ENCODE measurements around the gene MCM5.
"Not testable (repeated sequence)": the region's sequence is repeated elsewhere in the genome, so short reads cannot be mapped to it uniquely, and the experiment has no call there.

Gene MCM5

GRCh38 chr22:35436421-35436820, 36.5 kb downstream of the MCM5 start:
- no peaks in the 10 kb centered on the region for H3K27me3 ChIP-seq (replicated peaks; ENCODE audit: control insufficient read depth, insufficient read depth, low read length)
- no peaks in the 10 kb centered on the region for H3K36me3 ChIP-seq (ENCODE audit: control insufficient read depth, insufficient read depth, low read length, severe bottlenecking)
- peaks cover 3% of the 10 kb centered on the region for H3K4me1 ChIP-seq (ENCODE audit: control insufficient read depth, insufficient read depth, low read length)
- peaks cover 14% of the 10 kb centered on the region for H3K9me3 ChIP-seq (ENCODE audit: control insufficient read depth, low read length)
- no peak overlapping the region for H3K4me3 ChIP-seq (ENCODE audit: low read length)
- no peak for DNase-seq (ENCODE audit: low read depth)
- no peak overlapping the region for H3K9ac ChIP-seq (ENCODE audit: low read length)

GRCh38 chr22:35437049-35437448, 37.1 kb downstream of the MCM5 start:
- Histone ChIP-seq H3K9ac (ENCODE audit: low read length) (no peak overlapping the region), H3K36me3 (ENCODE audit: control insufficient read depth, insufficient read depth, low read length, severe bottlenecking) (no peaks in the 10 kb centered on the region), H3K9me3 (ENCODE audit: control insufficient read depth, low read length) (peaks cover 14% of the 10 kb centered on the region), H3K4me3 (ENCODE audit: low read length) (no peak overlapping the region), H3K4me1 (ENCODE audit: control insufficient read depth, insufficient read depth, low read length) (no peaks in the 10 kb centered on the region), H3K27me3 (replicated peaks; ENCODE audit: control insufficient read depth, insufficient read depth, low read length) (no peaks in the 10 kb centered on the region)
- no peak for DNase-seq (ENCODE audit: low read depth)

GRCh38 chr22:35438673-35439364, 38.9 kb downstream of the MCM5 start:
- not testable (repeated sequence) for H3K4me1 ChIP-seq (ENCODE audit: control insufficient read depth, insufficient read depth, low read length); H3K9me3 ChIP-seq (ENCODE audit: control insufficient read depth, low read length); H3K27me3 ChIP-seq (replicated peaks; ENCODE audit: control insufficient read depth, insufficient read depth, low read length); H3K4me3 ChIP-seq (ENCODE audit: low read length); H3K36me3 ChIP-seq (ENCODE audit: control insufficient read depth, insufficient read depth, low read length, severe bottlenecking); H3K9ac ChIP-seq (ENCODE audit: low read length); DNase-seq (ENCODE audit: low read depth)

GRCh38 chr22:35439365-35439717, 39.4 kb downstream of the MCM5 start:
- H3K36me3 ChIP-seq (ENCODE audit: control insufficient read depth, insufficient read depth, low read length, severe bottlenecking): no peaks in the 10 kb centered on the region
- no peak for DNase-seq (ENCODE audit: low read depth)
- H3K4me3 ChIP-seq (ENCODE audit: low read length): no peak overlapping the region
- H3K27me3 ChIP-seq (replicated peaks; ENCODE audit: control insufficient read depth, insufficient read depth, low read length): no peaks in the 10 kb centered on the region
- H3K4me1 ChIP-seq (ENCODE audit: control insufficient read depth, insufficient read depth, low read length): no peaks in the 10 kb centered on the region
- no peak overlapping the region for H3K9ac ChIP-seq (ENCODE audit: low read length)
- H3K9me3 ChIP-seq (ENCODE audit: control insufficient read depth, low read length): no peaks in the 10 kb centered on the region

- Histone ChIP-seq H3K4me1 (ENCODE audit: control insufficient read depth, insufficient read depth, low read length) (no peaks in the 10 kb centered on the region), H3K27me3 (replicated peaks; ENCODE audit: control insufficient read depth, insufficient read depth, low read length) (no peaks in the 10 kb centered on the region), H3K9me3 (ENCODE audit: control insufficient read depth, low read length) (no peaks in the 10 kb centered on the region), H3K36me3 (ENCODE audit: control insufficient read depth, insufficient read depth, low read length, severe bottlenecking) (no peaks in the 10 kb centered on the region), H3K4me3 (ENCODE audit: low read length) (no peak overlapping the region), H3K9ac (ENCODE audit: low read length) (no peak overlapping the region)
- DNase-seq (ENCODE audit: low read depth): no peak
These were observed 40.2 kb downstream of the MCM5 start for GRCh38 chr22:35440129-35440528.

GRCh38 chr22:35441489-35442100, 41.7 kb downstream of the MCM5 start:
- Histone ChIP-seq H3K4me1 (ENCODE audit: control insufficient read depth, insufficient read depth, low read length) (peaks cover 5% of the 10 kb centered on the region), H3K4me3 (ENCODE audit: low read length) (no peak overlapping the region), H3K36me3 (ENCODE audit: control insufficient read depth, insufficient read depth, low read length, severe bottlenecking) (no peaks in the 10 kb centered on the region), H3K9me3 (ENCODE audit: control insufficient read depth, low read length) (no peaks in the 10 kb centered on the region), H3K9ac (ENCODE audit: low read length) (no peak overlapping the region), H3K27me3 (replicated peaks; ENCODE audit: control insufficient read depth, insufficient read depth, low read length) (no peaks in the 10 kb centered on the region)
- DNase-seq (ENCODE audit: low read depth): no peak

- no peaks in the 10 kb centered on the region for H3K9me3 ChIP-seq (ENCODE audit: control insufficient read depth, low read length)
- H3K4me1 ChIP-seq (ENCODE audit: control insufficient read depth, insufficient read depth, low read length): peaks cover 5% of the 10 kb centered on the region
- H3K9ac ChIP-seq (ENCODE audit: low read length): no peak overlapping the region
- DNase-seq (ENCODE audit: low read depth): no peak
- H3K27me3 ChIP-seq (replicated peaks; ENCODE audit: control insufficient read depth, insufficient read depth, low read length): no peaks in the 10 kb centered on the region
- H3K4me3 ChIP-seq (ENCODE audit: low read length): no peak overlapping the region
- H3K36me3 ChIP-seq (ENCODE audit: control insufficient read depth, insufficient read depth, low read length, severe bottlenecking): no peaks in the 10 kb centered on the region
These were observed 42.5 kb downstream of the MCM5 start for GRCh38 chr22:35442471-35442870.

GRCh38 chr22:35443338-35443737, 43.4 kb downstream of the MCM5 start:
- no peak overlapping the region for H3K4me3 ChIP-seq (ENCODE audit: low read length)
- H3K27me3 ChIP-seq (replicated peaks; ENCODE audit: control insufficient read depth, insufficient read depth, low read length): no peaks in the 10 kb centered on the region
- no peak for DNase-seq (ENCODE audit: low read depth)
- no peaks in the 10 kb centered on the region for H3K36me3 ChIP-seq (ENCODE audit: control insufficient read depth, insufficient read depth, low read length, severe bottlenecking)
- no peak overlapping the region for H3K9ac ChIP-seq (ENCODE audit: low read length)
- no peaks in the 10 kb centered on the region for H3K9me3 ChIP-seq (ENCODE audit: control insufficient read depth, low read length)
- H3K4me1 ChIP-seq (ENCODE audit: control insufficient read depth, insufficient read depth, low read length): peaks cover 5% of the 10 kb centered on the region

GRCh38 chr22:35443790-35444684, 44.1 kb downstream of the MCM5 start:
- DNase-seq (ENCODE audit: low read depth): no peak
- Histone ChIP-seq H3K4me1 (ENCODE audit: control insufficient read depth, insufficient read depth, low read length) (peaks cover 5% of the 10 kb centered on the region), H3K27me3 (replicated peaks; ENCODE audit: control insufficient read depth, insufficient read depth, low read length) (no peaks in the 10 kb centered on the region), H3K36me3 (ENCODE audit: control insufficient read depth, insufficient read depth, low read length, severe bottlenecking) (no peaks in the 10 kb centered on the region), H3K9ac (ENCODE audit: low read length) (no peak overlapping the region), H3K9me3 (ENCODE audit: control insufficient read depth, low read length) (no peaks in the 10 kb centered on the region), H3K4me3 (ENCODE audit: low read length) (no peak overlapping the region)

- DNase-seq (ENCODE audit: low read depth): no peak
- Histone ChIP-seq H3K4me3 (ENCODE audit: low read length) (no peak overlapping the region), H3K9ac (ENCODE audit: low read length) (no peak overlapping the region), H3K9me3 (ENCODE audit: control insufficient read depth, low read length) (no peaks in the 10 kb centered on the region), H3K27me3 (replicated peaks; ENCODE audit: control insufficient read depth, insufficient read depth, low read length) (no peaks in the 10 kb centered on the region), H3K36me3 (ENCODE audit: control insufficient read depth, insufficient read depth, low read length, severe bottlenecking) (no peaks in the 10 kb centered on the region), H3K4me1 (ENCODE audit: control insufficient read depth, insufficient read depth, low read length) (peaks cover 5% of the 10 kb centered on the region)
These were observed 44.9 kb downstream of the MCM5 start for GRCh38 chr22:35444685-35445399.

- Histone ChIP-seq H3K36me3 (ENCODE audit: control insufficient read depth, insufficient read depth, low read length, severe bottlenecking) (no peaks in the 10 kb centered on the region), H3K4me3 (ENCODE audit: low read length) (no peak overlapping the region), H3K27me3 (replicated peaks; ENCODE audit: control insufficient read depth, insufficient read depth, low read length) (no peaks in the 10 kb centered on the region), H3K4me1 (ENCODE audit: control insufficient read depth, insufficient read depth, low read length) (peaks cover 5% of the 10 kb centered on the region), H3K9ac (ENCODE audit: low read length) (peak overlapping the region; percentile 22), H3K9me3 (ENCODE audit: control insufficient read depth, low read length) (no peaks in the 10 kb centered on the region)
- DNase-seq (ENCODE audit: low read depth): no peak
These were observed 46.0 kb downstream of the MCM5 start for GRCh38 chr22:35445933-35446332.

All from adipocyte (in vitro differentiated cells).